ENCODE measurements around the gene GALNT18. TPM values are rescaled to one million over a fixed set of nuclear protein-coding genes. Genes with fewer than 3 reads are reported as not detected.

Gene GALNT18
- total and polyA plus RNA-seq, 4 donors = 17.7 to 109 (median 63.7) TPM

DNA sequence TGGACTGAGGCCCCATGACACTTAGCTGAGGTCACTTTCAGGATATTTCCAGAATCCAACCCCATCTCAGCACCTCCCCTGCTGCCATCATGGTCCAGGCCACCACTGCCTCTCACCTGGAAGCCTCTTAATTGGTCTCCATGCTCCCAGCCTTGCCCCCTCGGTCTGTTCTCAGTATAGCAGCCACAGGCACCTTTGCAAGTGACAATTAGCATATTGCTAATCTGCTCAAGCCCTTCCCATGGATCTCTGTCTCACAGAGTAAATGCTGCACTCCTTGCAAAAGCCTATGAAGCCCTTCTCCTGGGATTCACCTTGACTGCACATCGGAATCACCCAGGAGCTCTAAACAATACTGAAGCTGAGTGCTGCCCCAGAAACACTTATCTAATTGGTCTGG lies 175.2 kb downstream of the GALNT18 start:
- WGBS, 2 donors = 88 to 90% methylated on average over 2 of the region's 2 CpGs
- no peaks in the 10 kb centered on the region for H3K9me3 ChIP-seq (ENCODE audit: control insufficient read depth in 4 of 4, insufficient read depth in 3 of 4, low read length in 3 of 4)

GRCh38 chr11:11445441-11446185 lies 176.2 kb downstream of the GALNT18 start:
- peaks cover 0 to 3% (median 0%) of the 10 kb centered on the region in 4 donors for H3K36me3 ChIP-seq (ENCODE audit: control insufficient read depth in 4 of 4, insufficient read depth in 4 of 4, low read length in 4 of 4)
- H3K27ac ChIP-seq (ENCODE audit: low read depth in 1 of 2, low read length in 1 of 2) = no peak overlapping the region
- TF ChIP-seq, protein P1, sequence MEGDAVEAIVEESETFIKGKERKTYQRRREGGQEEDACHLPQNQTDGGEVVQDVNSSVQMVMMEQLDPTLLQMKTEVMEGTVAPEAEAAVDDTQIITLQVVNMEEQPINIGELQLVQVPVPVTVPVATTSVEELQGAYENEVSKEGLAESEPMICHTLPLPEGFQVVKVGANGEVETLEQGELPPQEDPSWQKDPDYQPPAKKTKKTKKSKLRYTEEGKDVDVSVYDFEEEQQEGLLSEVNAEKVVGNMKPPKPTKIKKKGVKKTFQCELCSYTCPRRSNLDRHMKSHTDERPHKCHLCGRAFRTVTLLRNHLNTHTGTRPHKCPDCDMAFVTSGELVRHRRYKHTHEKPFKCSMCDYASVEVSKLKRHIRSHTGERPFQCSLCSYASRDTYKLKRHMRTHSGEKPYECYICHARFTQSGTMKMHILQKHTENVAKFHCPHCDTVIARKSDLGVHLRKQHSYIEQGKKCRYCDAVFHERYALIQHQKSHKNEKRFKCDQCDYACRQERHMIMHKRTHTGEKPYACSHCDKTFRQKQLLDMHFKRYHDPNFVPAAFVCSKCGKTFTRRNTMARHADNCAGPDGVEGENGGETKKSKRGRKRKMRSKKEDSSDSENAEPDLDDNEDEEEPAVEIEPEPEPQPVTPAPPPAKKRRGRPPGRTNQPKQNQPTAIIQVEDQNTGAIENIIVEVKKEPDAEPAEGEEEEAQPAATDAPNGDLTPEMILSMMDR (IDR thresholded peaks at IDR 0.05; ENCODE audit: control extremely low read depth, extremely low read depth) = no peak
- WGBS, 2 donors = 68 to 87% methylated on average over 13 of the region's 13 CpGs
- no peak overlapping the region for H3K4me3 ChIP-seq
- H3K9me3 ChIP-seq (ENCODE audit: control insufficient read depth in 4 of 4, insufficient read depth in 3 of 4, low read length in 3 of 4) = no peaks in the 10 kb centered on the region
- DNase-seq (peak in 1 of 3 donors; percentile 40), ATAC-seq (ENCODE audit: insufficient read depth, low FRiP score) (no peak)
- peaks cover 10 to 31% (median 17%) of the 10 kb centered on the region in 5 donors for H3K4me1 ChIP-seq (ENCODE audit: control insufficient read depth in 5 of 5, insufficient read depth in 5 of 5, low read length in 5 of 5)
- H3K9ac ChIP-seq (ENCODE audit: insufficient read depth in 1 of 2, low read length in 2 of 2) = no peak overlapping the region
- no peaks in the 10 kb centered on the region for H3K27me3 ChIP-seq (ENCODE audit: control insufficient read depth in 3 of 3, insufficient read depth in 3 of 3, low read length in 2 of 3)

More for the DNA sequence above, 175.2 kb downstream of the GALNT18 start:
- no peak overlapping the region for H3K4me3 ChIP-seq
- no peak overlapping the region for H3K9ac ChIP-seq (ENCODE audit: insufficient read depth in 1 of 2, low read length in 2 of 2)
- DNase-seq (no peak), ATAC-seq (ENCODE audit: insufficient read depth, low FRiP score) (no peak)
- H3K4me1 ChIP-seq (ENCODE audit: control insufficient read depth in 5 of 5, insufficient read depth in 5 of 5, low read length in 5 of 5) = peaks cover 10 to 31% (median 19%) of the 10 kb centered on the region in 5 donors
- H3K36me3 ChIP-seq (ENCODE audit: control insufficient read depth in 4 of 4, insufficient read depth in 4 of 4, low read length in 4 of 4) = peaks cover 0 to 3% (median 0%) of the 10 kb centered on the region in 4 donors
- H3K27ac ChIP-seq (ENCODE audit: low read depth in 1 of 2, low read length in 1 of 2) = no peak overlapping the region
- TF ChIP-seq, protein P1 (IDR thresholded peaks at IDR 0.05; ENCODE audit: control extremely low read depth, extremely low read depth) = no peak
- H3K27me3 ChIP-seq (ENCODE audit: control insufficient read depth in 3 of 3, insufficient read depth in 3 of 3, low read length in 2 of 3) = no peaks in the 10 kb centered on the region

DNA sequence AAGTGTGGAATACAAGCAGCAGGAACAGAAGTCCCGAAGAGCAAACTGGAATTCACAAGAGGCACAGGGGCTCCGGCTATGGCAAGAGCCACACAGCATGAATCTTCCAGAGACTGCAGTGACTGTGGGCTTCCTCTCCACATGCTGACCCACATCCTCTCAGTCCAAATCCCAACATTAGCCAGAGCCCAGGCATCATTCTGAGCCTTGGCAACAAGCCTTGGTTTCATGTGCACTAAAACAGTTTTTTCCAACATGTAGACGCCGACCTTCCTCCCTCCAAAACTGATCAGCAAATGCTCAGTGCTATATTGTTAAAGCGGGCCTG lies 177.0 kb downstream of the GALNT18 start:
- DNase-seq (peak in 1 of 3 donors; percentile 59), ATAC-seq (ENCODE audit: insufficient read depth, low FRiP score) (no peak)
- H3K36me3 ChIP-seq (ENCODE audit: control insufficient read depth in 4 of 4, insufficient read depth in 4 of 4, low read length in 4 of 4) = peaks cover 0 to 3% (median 0%) of the 10 kb centered on the region in 4 donors
- no peaks in the 10 kb centered on the region for H3K9me3 ChIP-seq (ENCODE audit: control insufficient read depth in 4 of 4, insufficient read depth in 3 of 4, low read length in 3 of 4)
- H3K9ac ChIP-seq (ENCODE audit: insufficient read depth in 1 of 2, low read length in 2 of 2) = no peak overlapping the region
- no peak overlapping the region for H3K4me3 ChIP-seq
- WGBS, 2 donors = 48 to 77% methylated on average over 5 of the region's 5 CpGs
- H3K27me3 ChIP-seq (ENCODE audit: control insufficient read depth in 3 of 3, insufficient read depth in 3 of 3, low read length in 2 of 3) = no peaks in the 10 kb centered on the region
- peaks cover 10 to 31% (median 22%) of the 10 kb centered on the region in 5 donors for H3K4me1 ChIP-seq (ENCODE audit: control insufficient read depth in 5 of 5, insufficient read depth in 5 of 5, low read length in 5 of 5)
- no peak overlapping the region for H3K27ac ChIP-seq (ENCODE audit: low read depth in 1 of 2, low read length in 1 of 2)
- TF ChIP-seq, protein P1 (IDR thresholded peaks at IDR 0.05; ENCODE audit: control extremely low read depth, extremely low read depth) = no peak
